Stomach (tissue), 9 donors: ENCODE measurements around the gene MOB1A. TPM values are rescaled to one million over a fixed set of nuclear protein-coding genes. Genes with fewer than 3 reads are reported as not detected.

Experiments
- DNase-seq, 2 donors: peaks; one replicate each; pipeline versions ENCODE4 v3.0.0 to v3.0.0-alpha.2; 2013 to 2019
- H3K27ac ChIP-seq, 5 donors: fragments of 200-600 bp in 4 of 5; sonication (generic) in 4 of 5; one replicate each; pipeline ENCODE4 v1.5.1; 2013 to 2019; ENCODE audit warnings: mild to moderate bottlenecking in 1 of 5, moderate library complexity in 1 of 5
- H3K27me3 ChIP-seq, 3 donors: fragments of 200-600 bp; sonication (generic); one replicate each; pipeline ENCODE4 v1.5.1; 2017 to 2019; ENCODE audit warnings: mixed run types in 1 of 3
- H3K36me3 ChIP-seq, 4 donors: fragments of 200-600 bp; sonication (generic); 1 replicate in 3 of 4; 2 replicates in 1 of 4; pipeline ENCODE4 v1.5.1; 2016 to 2019
- H3K4me1 ChIP-seq, 4 donors: fragments of 200-600 bp; sonication (generic); one replicate each; pipeline ENCODE4 v1.5.1; 2016 to 2019
- H3K4me3 ChIP-seq, 4 donors: fragments of 200-600 bp; sonication (generic) in 3 of 4; one replicate each; pipeline ENCODE4 v1.5.1; 2016 to 2019; ENCODE audit warnings: mild to moderate bottlenecking in 1 of 4
- H3K9me3 ChIP-seq, 4 donors: fragments of 200-600 bp; sonication (generic); one replicate each; pipeline ENCODE4 v1.5.1; 2016 to 2019
- CTCF ChIP-seq, 7 experiments: fragments of 450-650 bp in 4 of 7; fragments of 200-600 bp in 3 of 7; sonication (generic) in 3 of 7; IDR thresholded peaks; one replicate each; pipeline ENCODE4 v1.5.1; 2016 to 2019; ENCODE audit warnings: antibody characterized with exemption in 7 of 7, control low read depth in 2 of 7, mild to moderate bottlenecking in 1 of 7
- EP300 ChIP-seq: sonication (generic); formaldehyde crosslinking; IDR thresholded peaks from one replicate; pipeline ENCODE4 v1.6.1; 2017; ENCODE audit warnings: antibody characterized with exemption
- POLR2A ChIP-seq, 4 donors: fragments of 450-650 bp; IDR thresholded peaks; one replicate each; pipeline ENCODE4 v1.6.1; 2016; ENCODE audit warnings: antibody characterized with exemption in 4 of 4, control low read depth in 2 of 4, mild to moderate bottlenecking in 1 of 4, moderate library complexity in 1 of 4
- POLR2AphosphoS5 ChIP-seq, 3 donors: sonication (generic); formaldehyde crosslinking; IDR thresholded peaks; one replicate each; pipeline ENCODE4 v1.6.1; 2016; ENCODE audit warnings: antibody characterized with exemption in 3 of 3
- WGBS, 5 donors: extraction: QIAGEN DNeasy Blood & Tissue Kit in 3 of 5; methylation state at CpG; one replicate each; pipeline versions ENCODE4 v1.1.5 to v1.1.7; 2013 to 2018; 5-methylcytosine and 5-hydroxymethylcytosine counted together
- intact Hi-C: fragments of 100-400 bp; cut with DNase I; formaldehyde crosslinking; loops from one replicate; pipeline ENCODE4 v1.15.1; 2023; ENCODE audit warnings: low total_unique reads
- polyA plus RNA-seq, 3 donors: library from polyadenylated mRNA; stranded (reverse); fragments of 200-250 nt; gene quantifications; one replicate each; pipeline ENCODE4 v1.2.3, GENCODE V29; 2013
- total RNA-seq, 5 donors: library from RNA; depleted of rRNA; stranded (reverse); fragments of >200 nt; gene quantifications; one replicate each; pipeline versions ENCODE4 v1.1.0 to v1.2.3, GENCODE V29; 2014 to 2016
- donor health status: healthy with polysubstance abuse.
- donor health status: Bipolar disorder and iron deficiency.
- donor health status: healthy.

MOB1A gene
- total and polyA plus RNA-seq, 8 donors, result 22.4 to 127 (median 62.9) TPM

GRCh38 chr2:74147727-74148456 is 30.8 kb downstream of the MOB1A start, which contains the start of gene BOLA3:
Gene BOLA3 (minus strand): TSS chr2:74147912. CDS start chr2:74147874, 38 bp downstream.
- intact Hi-C loops, result loop anchor here (10.0 kb wide), 1 partner anchor 323 kb away; the partner anchor contains the start of gene STAMBP
- peak within 1 kb of the TSS; percentile 74 to 88 (median 84) for H3K4me3 ChIP-seq

GRCh38 chr2:74146929-74147726 is 31.6 kb downstream of the MOB1A start:
- peak in 1 of 2 donors; percentile 12 for DNase-seq
- TF ChIP-seq EP300 (no peak), CTCF (IDR thresholded peaks at IDR 0.05) (no peak), POLR2AphosphoS5 (IDR thresholded peaks at IDR 0.05) (no peak), POLR2A (IDR thresholded peaks at IDR 0.05) (no peak)

More at GRCh38 chr2:74147727-74148456, 30.8 kb downstream of the MOB1A start, which contains the start of gene BOLA3:
- H3K27me3 ChIP-seq, result no peaks in the 10 kb centered on the region
- H3K36me3 ChIP-seq, result peaks cover 7 to 35% (median 29%) of the 10 kb centered on the region in 4 donors
- TF ChIP-seq EP300 (no peak), CTCF (IDR thresholded peaks at IDR 0.05) (peak in 4 of 7 experiments; percentile 18 to 82 (median 74)), POLR2AphosphoS5 (IDR thresholded peaks at IDR 0.05) (peak in 2 of 3 donors; percentile 47 to 70)
- DNase-seq, result peak; percentile 86 to 95
- no peaks in the 10 kb centered on the region for H3K9me3 ChIP-seq
- 2 to 3% (median 3%) methylated on average over 35 to 67 of the region's 67 CpGs for WGBS, 5 donors
- peaks cover 11 to 28% (median 18%) of the 10 kb centered on the region in 4 donors for H3K4me1 ChIP-seq
- H3K27ac ChIP-seq, result peak within 1 kb of the TSS; percentile 32 to 86 (median 75)

DNA sequence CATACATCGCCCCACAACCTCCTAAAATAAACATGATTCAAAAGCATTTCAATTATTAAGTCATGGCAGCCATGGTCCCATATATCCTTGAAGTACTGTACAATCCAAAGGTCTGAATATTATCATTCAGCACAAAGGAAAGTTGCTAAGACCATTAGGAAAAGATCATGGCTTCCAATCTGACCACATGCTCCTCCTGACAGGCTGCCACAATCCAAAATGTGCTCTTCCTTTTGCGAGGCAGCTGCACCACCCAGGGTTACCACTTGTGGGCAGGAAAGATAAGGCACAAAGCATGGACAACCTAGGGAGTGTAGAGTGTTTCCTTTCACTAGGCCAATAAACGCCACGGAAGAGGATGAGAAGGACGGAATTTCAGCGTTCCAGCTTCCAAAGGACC is 36.3 kb downstream of the MOB1A start:
- no peak overlapping the region for H3K4me3 ChIP-seq
- H3K9me3 ChIP-seq, result no peaks in the 10 kb centered on the region
- no peak for DNase-seq
- H3K27ac ChIP-seq, result no peak overlapping the region
- intact Hi-C loops, result loop anchor here (10.0 kb wide), 1 partner anchor 318 kb away; the partner anchor contains the start of gene STAMBP
- peaks cover 11 to 18% (median 12%) of the 10 kb centered on the region in 4 donors for H3K4me1 ChIP-seq
- H3K36me3 ChIP-seq, result peaks cover 5 to 42% (median 38%) of the 10 kb centered on the region in 4 donors
- TF ChIP-seq EP300 (no peak), CTCF (IDR thresholded peaks at IDR 0.05) (no peak), POLR2A (IDR thresholded peaks at IDR 0.05) (no peak), POLR2AphosphoS5 (IDR thresholded peaks at IDR 0.05) (no peak)
- H3K27me3 ChIP-seq, result no peaks in the 10 kb centered on the region
- WGBS, 5 donors, result 73 to 83% (median 81%) methylated on average over 6 of the region's 6 CpGs

More at GRCh38 chr2:74146929-74147726, 31.6 kb downstream of the MOB1A start:
- Histone ChIP-seq H3K4me3 (peak overlapping the region; percentile 74 to 88 (median 84)), H3K27me3 (no peaks in the 10 kb centered on the region), H3K9me3 (no peaks in the 10 kb centered on the region), H3K36me3 (peaks cover 5 to 35% (median 33%) of the 10 kb centered on the region in 4 donors), H3K27ac (peak overlapping the region; percentile 20 to 86 (median 75)), H3K4me1 (peaks cover 11 to 28% (median 18%) of the 10 kb centered on the region in 4 donors)
- WGBS, 5 donors, result 5 to 9% (median 8%) methylated on average over 18 to 29 of the region's 29 CpGs
- intact Hi-C loops, result loop anchor here (10.0 kb wide), 1 partner anchor 322 kb away; the partner anchor contains the start of gene STAMBP
